Mesodermal cell (in vitro differentiated cells): ENCODE results near the gene OXCT1.
"Not testable (repeated sequence)": the region's sequence is repeated elsewhere in the genome, so short reads cannot be mapped to it uniquely, and the experiment has no call there.

Source experiments
- H3K27ac ChIP-seq: 2 replicates; pipeline ENCODE4 v1.7.0; 2013; ENCODE audit warnings: mild to moderate bottlenecking, low read depth, low read length, moderate library complexity; ENCODE audit not compliant: severe bottlenecking
- H3K36me3 ChIP-seq: 2 replicates; pipeline ENCODE4 v1.7.1; 2013; ENCODE audit warnings: mild to moderate bottlenecking, low read length, moderate library complexity; ENCODE audit not compliant: control insufficient read depth, insufficient read depth
- H3K4me1 ChIP-seq: one replicate; pipeline ENCODE4 v1.7.1; 2013; ENCODE audit warnings: mild to moderate bottlenecking, low read length; ENCODE audit not compliant: insufficient read depth, control insufficient read depth, poor library complexity, severe bottlenecking
- H3K4me3 ChIP-seq: 2 replicates; pipeline ENCODE4 v1.7.0; 2013; ENCODE audit warnings: low read length, control low read depth, mild to moderate bottlenecking; ENCODE audit not compliant: insufficient read depth, poor library complexity, severe bottlenecking; ENCODE audit errors: extremely low read depth
- H3K9me3 ChIP-seq: 2 replicates; pipeline ENCODE4 v1.7.1; 2013; ENCODE audit warnings: mild to moderate bottlenecking, low read length, moderate library complexity; ENCODE audit not compliant: control insufficient read depth
- WGBS, 2 experiments: methylation state at CpG; one replicate each; pipeline ENCODE4 v1.1.5; 2013; ENCODE audit warnings: missing lambda C conversion rate in 2 of 2; ENCODE audit not compliant: insufficient coverage in 2 of 2; 5-methylcytosine and 5-hydroxymethylcytosine counted together

Gene OXCT1

DNA sequence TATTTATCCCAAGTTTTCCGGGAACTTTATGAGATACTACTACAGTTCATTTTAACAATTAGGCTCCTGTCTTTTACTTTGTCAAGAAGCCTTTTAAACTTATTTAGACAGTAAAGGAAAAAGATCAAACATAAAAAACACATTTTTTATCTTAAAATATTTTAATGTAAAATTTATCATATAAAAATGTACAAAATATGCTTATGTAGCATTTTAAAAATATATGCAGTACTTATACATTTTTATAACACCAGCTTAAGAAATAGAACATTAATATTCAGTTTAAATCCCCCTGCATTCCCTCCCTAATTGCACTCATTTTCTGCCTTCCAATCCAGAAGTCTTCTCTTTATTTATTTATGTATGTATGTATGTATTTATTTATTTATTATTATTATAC, 24.5 kb downstream of the OXCT1 start:
- not testable (repeated sequence) for H3K9me3 ChIP-seq, H3K4me1 ChIP-seq, H3K4me3 ChIP-seq, H3K27ac ChIP-seq
- H3K36me3 ChIP-seq: peaks cover 18% of the 10 kb centered on the region
- 100% methylated on average over 1 of the region's 1 CpG; no CpG with 5 or more reads in 1 of the 2 experiments for WGBS, 2 experiments

DNA sequence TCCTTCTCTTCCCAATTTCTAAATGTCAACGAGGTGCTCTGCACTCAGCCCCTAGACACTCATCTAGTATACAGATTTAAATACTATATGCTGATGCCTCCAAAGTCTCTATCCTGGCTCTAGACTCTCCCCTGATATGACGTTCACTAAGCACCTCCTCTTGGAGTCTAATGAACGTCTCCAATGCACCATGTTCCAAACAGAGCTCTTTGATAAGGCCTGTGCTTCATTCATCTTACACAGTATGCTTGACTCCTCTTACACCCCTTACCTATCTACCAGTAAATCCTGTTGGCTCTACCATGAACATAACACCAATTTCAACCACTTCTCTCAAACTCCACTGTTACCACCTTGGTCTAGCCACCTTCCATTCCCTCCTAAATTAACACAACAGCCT, 25.7 kb downstream of the OXCT1 start:
- H3K27ac ChIP-seq: no peak overlapping the region
- no peaks in the 10 kb centered on the region for H3K9me3 ChIP-seq
- no peak overlapping the region for H3K4me3 ChIP-seq
- 72 to 78% methylated on average over 3 of the region's 3 CpGs for WGBS, 2 experiments
- H3K4me1 ChIP-seq: no peaks in the 10 kb centered on the region
- H3K36me3 ChIP-seq: peaks cover 9% of the 10 kb centered on the region

- no peaks in the 10 kb centered on the region for H3K4me1 ChIP-seq
- WGBS, 2 experiments: 53 to 80% methylated on average over 1 to 2 of the region's 6 CpGs
Observed at GRCh38 chr5:41843456-41844370, 26.5 kb downstream of the OXCT1 start.

GRCh38 chr5:41842777-41843176, 27.4 kb downstream of the OXCT1 start:
- Histone ChIP-seq H3K9me3 (no peaks in the 10 kb centered on the region), H3K4me1 (no peaks in the 10 kb centered on the region), H3K27ac (no peak overlapping the region), H3K4me3 (no peak overlapping the region), H3K36me3 (peaks cover 8% of the 10 kb centered on the region)

More at GRCh38 chr5:41843456-41844370, 26.5 kb downstream of the OXCT1 start:
- Histone ChIP-seq H3K4me3 (no peak overlapping the region), H3K36me3 (peaks cover 6% of the 10 kb centered on the region), H3K27ac (no peak overlapping the region), H3K9me3 (no peaks in the 10 kb centered on the region)

DNA sequence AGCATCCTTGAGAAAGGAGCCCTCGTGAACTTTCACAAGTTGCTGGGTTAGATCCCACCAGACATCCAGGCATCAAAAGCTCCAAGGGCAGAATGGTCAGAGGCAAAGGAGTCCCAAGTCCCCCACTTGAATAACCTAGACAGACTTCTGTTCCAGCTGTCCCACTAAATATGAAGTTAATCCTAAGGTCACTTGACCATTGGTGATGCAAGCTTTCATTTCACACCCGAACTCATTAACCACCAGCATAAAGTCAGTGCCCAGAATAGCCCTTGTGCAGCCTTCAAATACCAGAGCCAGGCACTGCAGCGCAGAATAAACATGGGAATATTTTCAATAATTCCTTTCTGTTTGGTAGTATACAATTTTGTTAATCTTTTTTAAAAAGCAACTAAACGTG, 28.9 kb downstream of the OXCT1 start:
- Histone ChIP-seq H3K9me3 (no peaks in the 10 kb centered on the region), H3K4me3 (no peak overlapping the region), H3K27ac (no peak overlapping the region), H3K4me1 (no peaks in the 10 kb centered on the region), H3K36me3 (peaks cover 8% of the 10 kb centered on the region)
- WGBS, 2 experiments: 100% methylated on average over 1 to 2 of the region's 4 CpGs

GRCh38 chr5:41840251-41840650, 30.0 kb downstream of the OXCT1 start:
- Histone ChIP-seq H3K36me3 (peaks cover 8% of the 10 kb centered on the region), H3K4me1 (peaks cover 5% of the 10 kb centered on the region), H3K27ac (no peak overlapping the region), H3K4me3 (no peak overlapping the region), H3K9me3 (no peaks in the 10 kb centered on the region)
- no CpG with 5 or more reads among the region's 1 CpG for WGBS, 2 experiments

DNA sequence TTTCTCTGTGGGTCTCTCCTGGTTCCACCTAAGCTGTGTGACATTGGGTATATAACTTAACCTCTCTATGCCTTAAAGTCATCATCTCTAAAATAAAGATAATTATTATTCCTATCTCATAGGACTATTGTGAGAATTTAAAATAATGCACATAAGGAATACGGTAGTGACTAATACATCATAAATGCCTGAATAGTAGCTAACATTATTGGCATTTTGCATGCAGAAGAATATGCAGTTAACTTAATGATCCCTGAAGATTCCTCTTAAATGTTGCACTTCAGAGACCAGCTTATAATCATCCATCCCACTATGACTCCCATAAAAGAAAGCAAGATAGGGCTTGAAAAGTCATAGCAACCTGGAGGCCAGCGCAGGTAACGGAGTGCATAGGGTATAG, 32.4 kb downstream of the OXCT1 start:
- Histone ChIP-seq H3K27ac (no peak overlapping the region), H3K4me1 (peaks cover 5% of the 10 kb centered on the region), H3K9me3 (no peaks in the 10 kb centered on the region), H3K4me3 (no peak overlapping the region), H3K36me3 (peaks cover 5% of the 10 kb centered on the region)
- 100% methylated on average over 1 of the region's 3 CpGs; no CpG with 5 or more reads in 1 of the 2 experiments for WGBS, 2 experiments

GRCh38 chr5:41835645-41836044, 34.6 kb downstream of the OXCT1 start:
- peaks cover 15% of the 10 kb centered on the region for H3K36me3 ChIP-seq
- H3K4me3 ChIP-seq: no peak overlapping the region
- H3K4me1 ChIP-seq: peaks cover 5% of the 10 kb centered on the region
- peak overlapping the region; percentile 12 for H3K27ac ChIP-seq
- WGBS, 2 experiments: 28 to 38% methylated on average over 2 to 3 of the region's 3 CpGs
- no peaks in the 10 kb centered on the region for H3K9me3 ChIP-seq

DNA sequence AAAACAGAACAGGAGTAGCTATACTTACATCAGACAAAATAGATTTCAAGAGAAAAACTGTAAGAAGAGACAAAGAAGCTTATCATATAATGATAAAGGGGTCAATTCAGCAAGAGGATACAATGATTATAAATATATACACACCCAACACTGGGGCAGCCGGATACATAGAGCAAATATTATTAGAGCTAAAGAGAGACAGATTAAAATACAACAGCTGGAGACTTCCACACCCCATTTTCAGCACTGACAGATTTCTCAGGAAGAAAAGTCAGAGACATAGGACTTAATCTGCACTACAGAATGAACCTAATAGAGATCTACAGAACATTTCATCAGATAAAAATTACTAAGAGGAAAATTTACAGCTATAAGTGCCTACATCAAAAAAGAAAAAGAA, 35.7 kb downstream of the OXCT1 start:
- no peak overlapping the region for H3K27ac ChIP-seq
- WGBS, 2 experiments: no CpG with 5 or more reads among the region's 1 CpG
- peaks cover 5% of the 10 kb centered on the region for H3K4me1 ChIP-seq
- H3K4me3 ChIP-seq: no peak overlapping the region
- peaks cover 15% of the 10 kb centered on the region for H3K36me3 ChIP-seq
- no peaks in the 10 kb centered on the region for H3K9me3 ChIP-seq

- Histone ChIP-seq H3K9me3 (no peaks in the 10 kb centered on the region), H3K4me3 (no peak overlapping the region), H3K4me1 (peaks cover 5% of the 10 kb centered on the region), H3K36me3 (peaks cover 10% of the 10 kb centered on the region), H3K27ac (no peak overlapping the region)
- WGBS, 2 experiments: 85 to 88% methylated on average over 1 to 2 of the region's 3 CpGs
Observed at GRCh38 chr5:41832430-41832829, 37.8 kb downstream of the OXCT1 start.

DNA sequence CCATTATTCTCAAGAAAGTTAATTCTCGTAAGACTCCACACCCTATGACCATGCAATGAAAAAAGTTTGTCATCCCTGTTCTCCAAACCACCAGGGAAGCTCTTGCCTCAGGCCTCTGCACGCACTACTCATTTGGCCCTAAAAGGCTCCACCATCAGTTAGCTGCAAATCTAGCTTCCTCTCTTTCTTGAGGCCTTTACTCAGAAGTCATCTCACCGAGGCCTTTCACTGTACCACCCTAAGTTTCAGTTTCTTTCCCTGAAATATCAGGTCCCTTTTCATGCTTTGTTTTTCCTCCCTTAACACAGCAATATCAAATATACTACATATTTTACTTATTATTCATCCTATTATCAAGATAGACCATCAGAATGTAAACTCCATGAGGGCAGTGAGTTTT, 39.1 kb downstream of the OXCT1 start:
- H3K4me3 ChIP-seq: no peak overlapping the region
- peaks cover 10% of the 10 kb centered on the region for H3K36me3 ChIP-seq
- no peaks in the 10 kb centered on the region for H3K9me3 ChIP-seq
- 93 to 94% methylated on average over 3 of the region's 3 CpGs for WGBS, 2 experiments
- no peak overlapping the region for H3K27ac ChIP-seq
- H3K4me1 ChIP-seq: peaks cover 4% of the 10 kb centered on the region
